Nephron progenitor cell (in vitro differentiated cells): ENCODE measurements around the gene PLXDC1.

Experiments
- DNase-seq: peaks from one replicate; pipeline ENCODE4 v3.0.0; 2021
- H3K27ac Mint-ChIP-seq: 2 replicates; pipeline ENCODE4 v1.8.0; 2021; ENCODE audit warnings: mild to moderate bottlenecking, moderate library complexity, mixed read lengths
- H3K27me3 Mint-ChIP-seq: 2 replicates; pipeline ENCODE4 v1.8.0; 2021; ENCODE audit warnings: mild to moderate bottlenecking, low read depth, mixed read lengths; ENCODE audit not compliant: poor library complexity
- H3K36me3 Mint-ChIP-seq: 2 replicates; pipeline ENCODE4 v1.8.0; 2021; ENCODE audit warnings: low read depth, mixed read lengths
- H3K4me1 Mint-ChIP-seq: 2 replicates; pipeline ENCODE4 v1.8.0; 2021; ENCODE audit warnings: mixed read lengths
- H3K4me3 Mint-ChIP-seq: 2 replicates; pipeline ENCODE4 v1.8.0; 2021; ENCODE audit warnings: mild to moderate bottlenecking, moderate library complexity, mixed read lengths
- H3K9me3 Mint-ChIP-seq: 2 replicates; pipeline ENCODE4 v1.8.0; 2021; ENCODE audit warnings: mild to moderate bottlenecking, moderate library complexity, mixed read lengths
- TF ChIP-seq, protein P1 (sequence below): fragments of 200-600 bp; sonication (generic); IDR thresholded peaks from 2 replicates; pipeline ENCODE4 v1.5.0; 2021; ENCODE audit warnings: antibody characterized with exemption

Gene PLXDC1

DNA sequence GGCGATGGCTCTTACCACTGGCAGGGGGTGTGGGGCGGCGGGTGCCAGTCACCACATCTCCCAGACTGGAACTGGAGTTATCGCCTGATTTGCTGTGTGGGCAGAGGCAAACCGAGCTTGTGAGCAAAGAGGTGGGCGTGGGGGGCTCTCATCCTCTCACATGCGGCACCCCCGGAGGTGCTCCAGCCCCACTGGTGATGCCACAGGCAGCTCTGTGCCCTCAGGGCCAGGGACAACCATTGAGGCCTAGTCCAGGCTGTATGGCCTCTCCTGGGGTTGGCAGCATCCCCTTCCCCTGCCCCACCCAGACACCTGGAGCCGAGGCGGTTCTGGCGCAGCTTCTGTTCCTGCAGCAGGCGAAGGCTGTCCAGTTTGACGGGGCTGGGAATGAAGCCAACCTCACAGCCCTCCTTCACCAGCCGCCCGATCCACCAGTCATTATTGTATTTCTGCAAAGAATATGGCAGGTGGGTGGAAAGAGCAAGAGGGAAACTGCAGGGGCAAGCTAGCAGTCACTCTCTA lies 35.1 kb upstream of the PLXDC1 start:
- TF ChIP-seq, protein P1, sequence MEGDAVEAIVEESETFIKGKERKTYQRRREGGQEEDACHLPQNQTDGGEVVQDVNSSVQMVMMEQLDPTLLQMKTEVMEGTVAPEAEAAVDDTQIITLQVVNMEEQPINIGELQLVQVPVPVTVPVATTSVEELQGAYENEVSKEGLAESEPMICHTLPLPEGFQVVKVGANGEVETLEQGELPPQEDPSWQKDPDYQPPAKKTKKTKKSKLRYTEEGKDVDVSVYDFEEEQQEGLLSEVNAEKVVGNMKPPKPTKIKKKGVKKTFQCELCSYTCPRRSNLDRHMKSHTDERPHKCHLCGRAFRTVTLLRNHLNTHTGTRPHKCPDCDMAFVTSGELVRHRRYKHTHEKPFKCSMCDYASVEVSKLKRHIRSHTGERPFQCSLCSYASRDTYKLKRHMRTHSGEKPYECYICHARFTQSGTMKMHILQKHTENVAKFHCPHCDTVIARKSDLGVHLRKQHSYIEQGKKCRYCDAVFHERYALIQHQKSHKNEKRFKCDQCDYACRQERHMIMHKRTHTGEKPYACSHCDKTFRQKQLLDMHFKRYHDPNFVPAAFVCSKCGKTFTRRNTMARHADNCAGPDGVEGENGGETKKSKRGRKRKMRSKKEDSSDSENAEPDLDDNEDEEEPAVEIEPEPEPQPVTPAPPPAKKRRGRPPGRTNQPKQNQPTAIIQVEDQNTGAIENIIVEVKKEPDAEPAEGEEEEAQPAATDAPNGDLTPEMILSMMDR, result no peak
- no peaks in the 10 kb centered on the region for H3K27me3 Mint-ChIP-seq
- no peak overlapping the region for H3K4me3 Mint-ChIP-seq
- peaks cover 13% of the 10 kb centered on the region for H3K4me1 Mint-ChIP-seq
- no peaks in the 10 kb centered on the region for H3K9me3 Mint-ChIP-seq
- H3K27ac Mint-ChIP-seq, result no peak overlapping the region
- H3K36me3 Mint-ChIP-seq, result peaks cover 20% of the 10 kb centered on the region
- no peak for DNase-seq

DNA sequence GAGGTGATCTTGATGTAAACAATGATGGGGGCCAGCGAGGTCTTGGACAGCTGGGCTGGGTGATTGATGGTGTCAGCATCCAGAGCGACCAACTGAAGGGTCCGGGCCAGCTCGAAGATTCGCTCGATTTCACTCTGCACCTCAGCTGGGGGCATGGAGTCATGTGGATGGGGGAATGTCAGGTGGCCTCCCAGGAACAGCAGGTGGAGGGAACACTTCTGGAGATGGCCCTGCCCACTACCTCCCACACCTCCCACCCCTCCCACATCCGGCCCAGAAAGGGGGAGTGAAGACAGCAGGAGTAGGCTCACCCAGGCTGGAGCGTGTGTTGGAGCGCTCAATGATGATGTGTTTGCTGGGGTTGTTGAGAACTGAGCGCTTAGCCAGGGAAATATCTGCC lies 32.3 kb upstream of the PLXDC1 start:
- no peak for DNase-seq
- peak overlapping the region; percentile 61 for H3K27ac Mint-ChIP-seq
- H3K27me3 Mint-ChIP-seq, result no peaks in the 10 kb centered on the region
- H3K9me3 Mint-ChIP-seq, result no peaks in the 10 kb centered on the region
- H3K4me1 Mint-ChIP-seq, result peaks cover 10% of the 10 kb centered on the region
- TF ChIP-seq, protein P1, result no peak
- no peak overlapping the region for H3K4me3 Mint-ChIP-seq
- peaks cover 21% of the 10 kb centered on the region for H3K36me3 Mint-ChIP-seq

DNA sequence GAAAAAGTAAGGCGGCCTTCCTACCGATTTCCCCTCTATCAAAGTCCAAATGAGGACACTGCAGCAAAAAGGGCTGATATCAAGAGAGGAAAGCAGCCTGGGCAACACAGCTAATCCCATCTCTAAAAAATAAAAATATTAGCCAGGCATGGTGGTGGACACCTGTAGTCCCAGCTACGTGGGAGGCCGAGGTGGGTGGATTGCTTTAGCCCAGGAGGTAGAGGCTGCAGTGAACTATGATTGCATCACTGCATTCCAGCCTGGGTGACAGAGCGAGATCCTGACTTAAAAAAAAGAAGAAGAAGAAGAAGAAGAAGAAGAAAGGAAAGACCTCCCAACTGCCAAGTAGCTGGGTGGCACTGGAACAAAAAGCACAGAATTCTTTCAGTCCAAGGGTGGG lies 31.6 kb upstream of the PLXDC1 start:
- Mint-ChIP-seq H3K36me3 (peaks cover 21% of the 10 kb centered on the region), H3K4me1 (peaks cover 10% of the 10 kb centered on the region), H3K4me3 (no peak overlapping the region), H3K9me3 (no peaks in the 10 kb centered on the region), H3K27ac (no peak overlapping the region), H3K27me3 (no peaks in the 10 kb centered on the region)
- TF ChIP-seq, protein P1, result no peak
- DNase-seq, result no peak

DNA sequence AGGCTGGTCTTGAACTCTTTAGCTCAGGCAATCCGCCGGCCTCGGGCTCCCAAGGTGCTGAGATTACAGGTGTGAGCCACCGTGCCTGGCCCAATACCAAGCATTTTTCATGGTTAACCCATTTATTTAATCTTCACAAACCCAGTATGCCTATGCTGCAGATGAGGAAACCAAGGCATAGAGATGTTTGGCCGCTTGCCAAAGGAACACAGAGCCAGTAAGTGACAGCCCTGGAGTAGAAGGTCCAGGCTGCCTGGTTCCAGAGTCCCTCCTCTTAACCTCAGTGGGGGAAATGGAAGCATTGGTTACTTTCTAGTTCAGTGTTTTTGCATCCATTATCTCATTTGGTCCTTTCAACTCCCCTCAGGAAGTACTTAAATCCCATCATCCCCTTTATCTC lies 29.9 kb upstream of the PLXDC1 start:
- Mint-ChIP-seq H3K9me3 (no peaks in the 10 kb centered on the region), H3K4me3 (no peak overlapping the region), H3K36me3 (peaks cover 38% of the 10 kb centered on the region), H3K4me1 (peaks cover 10% of the 10 kb centered on the region), H3K27ac (no peak overlapping the region), H3K27me3 (no peaks in the 10 kb centered on the region)
- no peak for DNase-seq
- TF ChIP-seq, protein P1, result no peak

DNA sequence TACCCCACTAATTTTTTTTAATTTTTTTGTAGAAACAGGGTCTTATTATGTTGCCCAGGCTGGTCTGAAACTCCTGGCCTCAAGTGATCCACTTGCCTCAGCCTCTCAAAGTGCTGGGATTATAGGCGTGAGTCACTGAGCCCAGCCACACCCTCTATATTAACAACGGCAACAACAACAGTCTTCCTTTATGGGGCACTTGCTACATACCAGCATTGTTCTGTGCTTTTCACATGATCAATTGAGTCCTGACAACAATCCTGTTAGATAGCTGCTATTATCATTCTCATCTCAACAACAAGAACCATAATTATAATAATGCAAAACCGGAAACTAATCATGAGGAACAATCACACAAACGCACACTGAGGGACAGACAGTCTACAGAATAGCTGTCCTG lies 27.1 kb upstream of the PLXDC1 start:
- Mint-ChIP-seq H3K9me3 (no peaks in the 10 kb centered on the region), H3K4me1 (peaks cover 15% of the 10 kb centered on the region), H3K36me3 (peaks cover 35% of the 10 kb centered on the region), H3K4me3 (no peak overlapping the region), H3K27me3 (no peaks in the 10 kb centered on the region), H3K27ac (no peak overlapping the region)
- TF ChIP-seq, protein P1, result no peak
- DNase-seq, result no peak

DNA sequence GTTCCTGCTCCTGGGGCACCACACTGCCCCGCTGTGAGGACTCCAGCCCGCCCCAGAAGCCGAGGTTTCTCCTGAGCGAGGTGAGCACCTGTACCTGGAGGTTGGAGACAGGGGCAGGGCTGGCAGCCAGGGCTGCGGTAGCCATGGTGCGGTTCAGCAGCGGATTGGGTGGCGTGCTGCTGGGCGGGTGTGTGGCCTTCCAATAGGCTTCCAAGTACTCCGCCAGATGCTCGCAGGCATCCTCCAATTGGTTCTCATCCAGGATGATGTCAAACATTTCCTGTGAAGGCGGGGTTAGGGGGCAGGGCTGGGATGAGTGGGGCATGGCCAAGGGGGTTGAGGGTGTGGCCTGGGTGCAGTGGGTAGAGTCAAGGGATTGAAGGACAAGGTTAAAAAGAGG lies 25.8 kb upstream of the PLXDC1 start:
- H3K27ac Mint-ChIP-seq, result no peak overlapping the region

More for the DNA sequence above, 25.8 kb upstream of the PLXDC1 start:
- no peak overlapping the region for H3K4me3 Mint-ChIP-seq
- no peaks in the 10 kb centered on the region for H3K9me3 Mint-ChIP-seq
- H3K4me1 Mint-ChIP-seq, result peaks cover 16% of the 10 kb centered on the region
- TF ChIP-seq, protein P1, result no peak
- peak; percentile 25 for DNase-seq
- H3K27me3 Mint-ChIP-seq, result peaks cover 1% of the 10 kb centered on the region
- H3K36me3 Mint-ChIP-seq, result peaks cover 25% of the 10 kb centered on the region
